K562 (cell line): ENCODE data around the gene TMEM176B. TPM values are rescaled to one million over a fixed set of nuclear protein-coding genes. Genes with fewer than 3 reads are reported as not detected.
A peak's percentile ranks its signal among the peaks of the same experiment; 100 is the strongest.

Experiments
- ARID3A ChIP-seq: IDR thresholded peaks from 2 replicates; pipeline ENCODE4 v1.6.1; 2012; ENCODE audit warnings: low read depth, low read length, improper control_type of control experiment, borderline replicate concordance
- BCOR ChIP-seq: fragments of 450-650 bp; IDR thresholded peaks from 2 replicates; pipeline ENCODE4 v1.6.1; 2016
- BRD9 ChIP-seq: fragments of 450-650 bp; IDR thresholded peaks from 2 replicates; pipeline ENCODE4 v1.6.1; 2018; ENCODE audit warnings: low read depth; ENCODE audit not compliant: partially characterized antibody
- DMBX1 ChIP-seq: fragments of 250-450 bp; sonication (Bioruptor Pico); IDR thresholded peaks from 2 replicates; pipeline ENCODE4 v1.8.0; 2022; ENCODE audit warnings: inconsistent platforms, mild to moderate bottlenecking, moderate library complexity, borderline replicate concordance
- FOXA3 ChIP-seq, 2 experiments: fragments of 450-650 bp in 1 of 2; sonication (generic) in 1 of 2; formaldehyde crosslinking; IDR thresholded peaks in 1 of 2; conservative IDR thresholded peaks in 1 of 2; 2 replicates each; pipeline versions ENCODE4 v1.4.0 to v1.8.0; 2020 to 2022; ENCODE audit warnings: mild to moderate bottlenecking in 2 of 2, missing genetic modification reagents in 1 of 2
- HDAC2 ChIP-seq: fragments of 450-650 bp; IDR thresholded peaks from 2 replicates; pipeline ENCODE4 v1.6.1; 2016; ENCODE audit warnings: mild to moderate bottlenecking
- HSF4 ChIP-seq: fragments of 250-450 bp; sonication (Bioruptor Pico); IDR thresholded peaks from 2 replicates; pipeline ENCODE4 v2.1.2; 2022; ENCODE audit warnings: mild to moderate bottlenecking, moderate library complexity, borderline replicate concordance
- MBD2 ChIP-seq: sonication (generic); IDR thresholded peaks from 2 replicates; pipeline ENCODE4 v1.6.1; 2016; ENCODE audit warnings: low read depth, borderline replicate concordance
- MYBL2 ChIP-seq, 2 experiments: fragments of 450-650 bp in 1 of 2; sonication (generic) in 1 of 2; formaldehyde crosslinking in 1 of 2; IDR thresholded peaks; 2 replicates each; pipeline versions ENCODE4 v1.6.1 to v1.8.1; 2017 to 2022; ENCODE audit warnings: borderline replicate concordance in 1 of 2, inconsistent platforms in 1 of 2, low read depth in 1 of 2, mild to moderate bottlenecking in 1 of 2, missing genetic modification reagents in 1 of 2, moderate library complexity in 1 of 2
- MYNN ChIP-seq, 2 experiments: sonication (generic); formaldehyde crosslinking in 1 of 2; IDR thresholded peaks; 2 replicates each; pipeline versions ENCODE4 v1.5.0 to v1.6.1; 2016 to 2020; ENCODE audit warnings: antibody characterized with exemption in 1 of 2, missing genetic modification reagents in 1 of 2
- NUFIP1 ChIP-seq: fragments of 450-650 bp; IDR thresholded peaks from 2 replicates; pipeline ENCODE4 v1.6.1; 2018; ENCODE audit not compliant: partially characterized antibody
- PBX2 ChIP-seq, 2 experiments: IDR thresholded peaks in 1 of 2; conservative IDR thresholded peaks in 1 of 2; 2 replicates each; pipeline ENCODE4 v1.6.1; 2016; ENCODE audit warnings: low read depth in 2 of 2, mild to moderate bottlenecking in 1 of 2, missing compliant biosample characterization in 1 of 2, missing genetic modification characterization in 1 of 2, moderate library complexity in 1 of 2
- PRPF4 ChIP-seq: fragments of 200-400 bp; formaldehyde crosslinking; IDR thresholded peaks from one replicate; pipeline ENCODE4 v1.6.1; 2017; ENCODE audit warnings: low read length, low read depth, mild to moderate bottlenecking; ENCODE audit not compliant: insufficient read depth, poor library complexity, severe bottlenecking
- STAT5B ChIP-seq: fragments of 250-450 bp; sonication (Bioruptor Pico); IDR thresholded peaks from 2 replicates; pipeline ENCODE4 v1.8.0; 2021; ENCODE audit warnings: mild to moderate bottlenecking, inconsistent platforms
- THAP7 ChIP-seq: fragments of 250-450 bp; sonication (Bioruptor Pico); IDR thresholded peaks from 2 replicates; pipeline ENCODE4 v1.5.0; 2021
- THRAP3 ChIP-seq: fragments of 450-650 bp; IDR thresholded peaks from 2 replicates; pipeline ENCODE4 v1.6.1; 2016; ENCODE audit warnings: mild to moderate bottlenecking, inconsistent platforms, borderline replicate concordance
- ZC3H4 ChIP-seq: sonication (generic); formaldehyde crosslinking; IDR thresholded peaks from 2 replicates; pipeline ENCODE4 v1.9.0; 2021; ENCODE audit warnings: missing genetic modification reagents, borderline replicate concordance
- ZNF740 ChIP-seq, 3 experiments: fragments of 200-800 bp in 1 of 3; sonication (Bioruptor generic) in 1 of 3; sonication (generic) in 1 of 3; formaldehyde crosslinking in 1 of 3; IDR thresholded peaks; 2 replicates each; pipeline versions ENCODE4 v1.6.1 to v1.8.0; 2016 to 2022; ENCODE audit warnings: mild to moderate bottlenecking in 2 of 3, missing compliant biosample characterization in 2 of 3, missing genetic modification characterization in 2 of 3, missing genetic modification reagents in 1 of 3
- ZNF778 ChIP-seq: fragments of 450-650 bp; formaldehyde crosslinking; IDR thresholded peaks from 2 replicates; pipeline ENCODE4 v1.4.0; 2020; ENCODE audit warnings: mild to moderate bottlenecking, moderate library complexity
- polyA plus RNA-seq, 8 experiments: library from polyadenylated mRNA; depleted of rRNA in 4 of 8; stranded (reverse) in 5 of 8; unstranded in 3 of 8; fragments of >200 nt; fragmentation: Nextera tagmentation in 2 of 8; fragmentation: Illumina TruSeq in 1 of 8; extraction: Ambion mirVana in 2 of 8; extraction: Trizol in 1 of 8; gene quantifications; 2 replicates each; pipeline versions ENCODE4 v1.2.1 to v1.2.3, GENCODE V29; 2011 to 2014; ENCODE audit warnings: inconsistent platforms in 1 of 8, missing spikeins in 1 of 8
- total RNA-seq, 7 experiments: library from RNA; depleted of rRNA in 6 of 7; stranded (reverse); fragments of >200 nt in 6 of 7; fragmentation: Illumina TruSeq in 2 of 7; extraction: Trizol in 2 of 7; gene quantifications; 2 replicates each; pipeline versions ENCODE4 v1.2.1 to v1.2.3, GENCODE V29; 2011 to 2021; ENCODE audit warnings: low replicate concordance in 1 of 7

TMEM176B gene
- total and polyA plus RNA-seq, 9 of the 15 experiments (the other 6 are each of a cell fraction or from before 2014, with no cell fraction given) = 0.19 to 0.60 TPM; not detected in 7

GRCh38 chr7:150824379-150825177 is 24.4 kb upstream of the TMEM176B start (continued):
- TF ChIP-seq BCOR = no peak
- TF ChIP-seq MBD2 = peak; percentile 78; the same call in 1 of the 2 replicates
- TF ChIP-seq HSF4 = no peak
- no peak for TF ChIP-seq ZNF778
- no peak for TF ChIP-seq MYBL2 (IDR thresholded peaks at IDR 0.05; ENCODE audit: low read depth)
- no peak for TF ChIP-seq MYBL2 (CRISPR knock-in tag; IDR thresholded peaks at IDR 0.05; ENCODE audit: borderline replicate concordance)
- TF ChIP-seq MYNN (IDR thresholded peaks at IDR 0.05) = no peak
- no peak for TF ChIP-seq MYNN (CRISPR knock-in tag; IDR thresholded peaks at IDR 0.05)
- 0 out of 2 replicates have a peak, but pooled peaks have one; percentile 33 for TF ChIP-seq ZNF740 (CRISPR knock-in tag; IDR thresholded peaks at IDR 0.05)
- TF ChIP-seq ZNF740 (tag; IDR thresholded peaks at IDR 0.05) = 0 out of 4 replicates have a peak, but pooled peaks have one; percentile 20 to 57
- TF ChIP-seq ARID3A = no peak
- TF ChIP-seq PBX2 (CRISPR knock-in tag; IDR thresholded peaks at IDR 0.05; ENCODE audit: low read depth) = peak; percentile 95
- TF ChIP-seq PBX2 (tag; conservative IDR thresholded peaks at IDR 0.05; ENCODE audit: low read depth) = peak; percentile 97
- no peak for TF ChIP-seq STAT5B (CRISPR knock-in tag)
- TF ChIP-seq ZC3H4 (CRISPR knock-in tag) = no peak
- TF ChIP-seq NUFIP1 = no peak
- TF ChIP-seq THRAP3 = no peak
- no peak for TF ChIP-seq PRPF4
- TF ChIP-seq THAP7 (CRISPR knock-in tag) = no peak
- no peak for TF ChIP-seq HDAC2
- no peak for TF ChIP-seq BRD9
- peak; percentile 34; the same call in 1 of the 2 replicates for TF ChIP-seq DMBX1
- TF ChIP-seq FOXA3 (CRISPR knock-in tag; conservative IDR thresholded peaks at IDR 0.05 in 1 of 2, IDR thresholded peaks at IDR 0.05 in 1 of 2) = no peak
